Measurements from ENCODE around the gene SPARC.

DNA sequence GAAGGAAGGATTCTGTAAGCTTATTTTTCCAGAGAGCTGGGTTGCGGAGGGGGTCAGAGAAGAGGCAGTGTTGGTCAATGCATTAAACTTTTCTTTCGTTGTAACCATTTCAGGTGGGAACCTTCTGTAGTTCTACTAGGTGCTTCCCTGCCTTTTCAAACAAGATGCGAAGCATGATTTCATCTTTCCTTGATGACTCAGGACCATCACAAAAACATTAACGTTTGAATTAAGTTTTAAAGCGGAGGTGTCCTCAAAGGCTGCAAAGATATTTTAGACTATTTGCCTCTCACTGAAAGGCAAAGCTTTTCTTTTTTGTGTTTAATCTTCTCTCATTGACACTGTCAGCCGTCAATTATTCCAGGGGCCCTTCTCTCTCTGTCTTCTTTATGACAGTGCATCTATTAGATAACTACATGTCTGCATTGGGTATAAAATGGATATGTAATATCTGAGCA, 69.3 kb downstream of the SPARC start:
- no peak for TF ChIP-seq EZH2 (IDR thresholded peaks at IDR 0.05; ENCODE audit: low read length)
- TF ChIP-seq, protein P1, sequence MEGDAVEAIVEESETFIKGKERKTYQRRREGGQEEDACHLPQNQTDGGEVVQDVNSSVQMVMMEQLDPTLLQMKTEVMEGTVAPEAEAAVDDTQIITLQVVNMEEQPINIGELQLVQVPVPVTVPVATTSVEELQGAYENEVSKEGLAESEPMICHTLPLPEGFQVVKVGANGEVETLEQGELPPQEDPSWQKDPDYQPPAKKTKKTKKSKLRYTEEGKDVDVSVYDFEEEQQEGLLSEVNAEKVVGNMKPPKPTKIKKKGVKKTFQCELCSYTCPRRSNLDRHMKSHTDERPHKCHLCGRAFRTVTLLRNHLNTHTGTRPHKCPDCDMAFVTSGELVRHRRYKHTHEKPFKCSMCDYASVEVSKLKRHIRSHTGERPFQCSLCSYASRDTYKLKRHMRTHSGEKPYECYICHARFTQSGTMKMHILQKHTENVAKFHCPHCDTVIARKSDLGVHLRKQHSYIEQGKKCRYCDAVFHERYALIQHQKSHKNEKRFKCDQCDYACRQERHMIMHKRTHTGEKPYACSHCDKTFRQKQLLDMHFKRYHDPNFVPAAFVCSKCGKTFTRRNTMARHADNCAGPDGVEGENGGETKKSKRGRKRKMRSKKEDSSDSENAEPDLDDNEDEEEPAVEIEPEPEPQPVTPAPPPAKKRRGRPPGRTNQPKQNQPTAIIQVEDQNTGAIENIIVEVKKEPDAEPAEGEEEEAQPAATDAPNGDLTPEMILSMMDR (optimal IDR thresholded peaks at IDR 0.05 in 1 of 3, IDR thresholded peaks at IDR 0.05 in 1 of 3, conservative IDR thresholded peaks at IDR 0.05 in 1 of 3; ENCODE audit: extremely low read depth in 1 of 3, insufficient read depth in 2 of 3, low read length in 3 of 3) = no peak

All from keratinocyte (primary cell).